NK-92 treated with Interleukin-12 subunit alpha and Interleukin-12 subunit beta, amount 100 ng/mL, for 24 hours (cell line): ENCODE measurements around the gene PAQR4.
"Not testable (repeated sequence)": the region's sequence is repeated elsewhere in the genome, so short reads cannot be mapped to it uniquely, and the experiment has no call there.

Experiments used
- DNase-seq: peaks from one replicate; lab custom pipeline; 2025; lab: John Stamatoyannopoulos, UW

Gene PAQR4

GRCh38 chr16:2943716-2944115, 25.4 kb upstream of the PAQR4 start:
- not testable (repeated sequence) for DNase-seq

GRCh38 chr16:2946649-2947048, 22.5 kb upstream of the PAQR4 start:
- DNase-seq: no peak

- DNase-seq: no peak
These were observed 20.1 kb upstream of the PAQR4 start for GRCh38 chr16:2948807-2949704.

GRCh38 chr16:2949705-2950352, 19.3 kb upstream of the PAQR4 start:
- DNase-seq: no peak

GRCh38 chr16:2950353-2950724, 18.8 kb upstream of the PAQR4 start:
- no peak for DNase-seq

- DNase-seq: no peak
These were observed 18.4 kb upstream of the PAQR4 start for GRCh38 chr16:2950773-2951172.

- DNase-seq: no peak
These were observed 16.5 kb upstream of the PAQR4 start for GRCh38 chr16:2952679-2953078.

- DNase-seq: no peak
These were observed 15.2 kb upstream of the PAQR4 start for GRCh38 chr16:2953706-2954627.

- no peak for DNase-seq
These were observed 14.3 kb upstream of the PAQR4 start for GRCh38 chr16:2954656-2955381.

GRCh38 chr16:2955438-2955778, 13.7 kb upstream of the PAQR4 start:
- DNase-seq: no peak

- DNase-seq: no peak
These were observed 13.2 kb upstream of the PAQR4 start for GRCh38 chr16:2955779-2956578.

GRCh38 chr16:2956579-2956956, 12.6 kb upstream of the PAQR4 start:
- DNase-seq: no peak

- no peak for DNase-seq
These were observed 9.9 kb upstream of the PAQR4 start for GRCh38 chr16:2959206-2959605.

- no peak for DNase-seq
These were observed 8.8 kb upstream of the PAQR4 start for GRCh38 chr16:2960183-2961010.

- no peak for DNase-seq
These were observed 6.6 kb upstream of the PAQR4 start for GRCh38 chr16:2962334-2963073.

GRCh38 chr16:2963074-2963722, 6.0 kb upstream of the PAQR4 start:
- no peak for DNase-seq

- DNase-seq: no peak
These were observed 5.2 kb upstream of the PAQR4 start, which contains the start of gene KREMEN2 for GRCh38 chr16:2963723-2964474. Gene KREMEN2, plus strand, starts transcription at chr16:2964275. Its CDS starts 246 bp downstream, at chr16:2964521.
